ENCODE results near the gene MAMLD1.

MAMLD1 gene

GRCh38 chrX:150358651-150359050, 4.5 kb upstream of the MAMLD1 start:
- no peak for DNase-seq

GRCh38 chrX:150360331-150360730, 2.8 kb upstream of the MAMLD1 start:
- no peak for DNase-seq

GRCh38 chrX:150361070-150361776, 1.9 kb upstream of the MAMLD1 start:
- peak; percentile 42 for DNase-seq

GRCh38 chrX:150361777-150362351, 1.3 kb upstream of the MAMLD1 start:
- DNase-seq: no peak

GRCh38 chrX:150363561-150364346, 637 bp downstream of the MAMLD1 start:
- no peak for DNase-seq

DNA sequence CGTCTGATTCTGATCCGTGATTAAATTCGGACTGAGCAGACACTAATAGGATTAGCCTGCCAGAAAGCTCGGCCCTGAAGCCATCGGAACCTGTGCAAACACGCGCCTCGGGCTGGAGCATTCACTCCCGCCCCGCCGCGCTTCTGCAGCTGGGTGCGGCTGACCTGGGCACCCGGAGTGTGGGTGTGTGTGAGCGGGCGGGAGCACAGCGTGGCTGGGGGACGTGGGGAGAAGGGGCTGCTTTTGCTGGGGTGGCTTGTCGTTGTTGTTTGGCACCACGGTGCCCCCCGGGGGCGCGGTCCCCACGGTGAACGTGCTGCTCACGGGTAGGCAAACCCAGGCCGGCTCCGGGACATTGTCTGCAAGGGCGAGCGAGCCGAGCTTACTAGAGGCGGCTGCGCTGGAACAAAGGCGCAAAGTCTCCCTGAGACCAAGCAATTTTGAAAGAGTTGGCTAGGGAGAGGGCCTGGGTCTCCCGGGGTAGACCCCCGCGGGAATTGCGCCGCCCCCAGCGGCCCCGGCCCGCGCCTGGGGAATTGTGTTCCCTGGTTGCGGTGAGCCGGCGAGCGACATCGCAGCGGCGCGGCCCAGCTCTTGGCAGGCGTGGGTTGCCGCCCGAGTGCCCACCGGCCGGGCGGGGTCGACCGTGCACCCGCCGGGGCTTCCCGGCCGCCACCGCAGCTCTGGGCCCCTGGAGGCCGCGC, 1.4 kb downstream of the MAMLD1 start:
- DNase-seq: no peak

DNA sequence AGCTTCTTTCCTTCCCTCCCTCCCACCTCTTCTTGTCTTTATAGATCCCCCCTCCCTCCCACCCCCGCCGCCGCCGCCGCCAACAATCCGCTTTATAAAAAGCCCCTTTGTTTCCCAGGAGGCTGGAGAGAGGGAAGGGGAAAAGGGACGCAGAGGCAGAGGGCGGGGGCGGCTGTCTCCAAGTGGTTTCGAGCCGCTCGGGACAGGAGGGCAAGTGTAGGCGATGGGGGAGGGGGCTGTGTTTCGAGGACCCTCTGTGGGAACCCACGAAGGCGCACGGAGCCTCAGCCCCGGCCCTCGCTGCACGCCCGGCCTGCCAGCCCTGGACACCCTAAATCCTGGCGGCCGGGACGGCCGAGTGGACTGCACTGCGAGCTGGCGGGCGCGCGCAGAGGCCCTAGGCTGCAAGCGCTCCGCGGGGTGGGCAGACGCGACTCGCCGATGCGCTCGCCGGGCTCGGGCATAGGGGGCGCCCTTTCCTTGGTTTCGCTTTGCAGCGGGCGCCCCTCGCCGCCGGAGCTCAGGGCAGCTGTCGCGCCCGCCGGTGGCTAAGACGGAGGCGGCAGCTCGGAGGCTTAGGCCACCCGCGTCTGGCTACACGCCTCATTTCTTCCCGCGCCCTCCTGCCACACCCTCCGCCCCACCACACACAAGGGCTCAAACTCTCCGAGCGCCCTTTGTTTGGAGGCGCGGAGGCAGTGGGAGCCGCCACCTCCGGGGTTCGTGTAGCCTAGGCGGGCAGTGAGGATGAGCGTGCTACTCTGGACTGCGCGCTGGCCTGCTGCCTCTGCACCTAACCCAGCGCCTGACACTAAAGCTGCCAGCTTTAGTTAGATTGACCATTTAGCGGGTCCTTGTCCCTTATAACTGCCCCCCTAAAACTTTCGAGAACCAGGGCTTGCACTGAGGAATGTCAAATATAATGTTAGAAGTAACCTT, 2.2 kb downstream of the MAMLD1 start:
- DNase-seq: peak; percentile 53

- DNase-seq: no peak
Measured at GRCh38 chrX:150365990-150366911, 3.1 kb downstream of the MAMLD1 start.

GRCh38 chrX:150366951-150367545, 3.9 kb downstream of the MAMLD1 start:
- no peak for DNase-seq

DNA sequence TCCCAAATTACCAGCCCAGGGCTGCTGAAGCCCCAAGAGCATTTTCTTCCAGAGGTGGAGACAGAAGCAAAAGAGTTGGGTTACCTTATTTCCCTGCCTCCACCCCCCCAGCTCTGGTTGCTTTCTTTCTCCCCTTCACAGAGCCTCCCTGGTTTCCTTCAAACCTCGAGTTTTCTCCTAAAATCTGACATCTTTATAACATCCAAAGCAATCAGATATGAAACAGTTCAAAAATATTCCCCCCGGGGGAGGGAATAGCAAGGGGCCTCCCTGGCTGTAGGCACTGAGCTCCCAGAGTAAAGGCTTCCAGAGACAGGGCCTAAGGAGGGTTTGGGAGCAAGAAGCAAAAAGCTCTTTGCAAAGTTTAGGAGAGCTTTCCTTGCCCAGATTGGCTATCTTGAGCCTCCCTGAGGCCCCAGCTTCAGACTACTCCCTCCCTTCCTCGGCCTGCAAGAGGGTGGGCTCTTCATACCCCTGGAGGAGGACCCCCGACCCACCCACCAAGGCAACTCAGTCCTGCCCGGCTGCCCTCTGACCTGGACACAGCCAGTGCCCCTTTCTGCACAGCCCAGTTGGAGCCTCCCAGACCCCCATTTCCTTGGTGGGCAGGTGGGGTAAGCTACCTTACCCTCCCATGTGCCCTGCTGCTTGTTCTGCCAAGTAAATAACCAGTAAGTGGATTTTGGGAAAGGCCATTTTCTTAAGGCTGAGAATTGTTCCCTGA, 7.6 kb downstream of the MAMLD1 start:
- no peak for DNase-seq

DNA sequence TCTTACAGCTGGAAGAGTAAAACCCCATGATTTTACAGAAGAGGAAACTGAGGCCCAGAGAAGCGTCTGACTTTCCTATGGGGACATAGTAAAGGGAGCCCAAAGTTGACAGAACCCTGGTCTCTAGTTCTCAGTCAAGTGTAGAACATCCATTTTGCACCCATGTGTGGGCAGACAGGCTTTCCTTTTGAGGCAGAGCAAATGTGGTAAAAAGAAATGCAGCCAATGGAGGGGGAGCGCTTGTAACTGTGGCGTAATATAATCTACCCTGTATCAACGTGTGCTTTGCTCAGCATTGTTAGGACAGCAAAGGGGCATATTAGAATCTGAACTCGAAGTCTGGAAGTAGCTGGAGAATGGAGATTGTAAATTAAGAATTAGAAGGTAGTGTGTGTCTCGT, 8.8 kb downstream of the MAMLD1 start:
- no peak for DNase-seq

- no peak for DNase-seq
Measured at GRCh38 chrX:150372280-150372679, 9.2 kb downstream of the MAMLD1 start.

DNA sequence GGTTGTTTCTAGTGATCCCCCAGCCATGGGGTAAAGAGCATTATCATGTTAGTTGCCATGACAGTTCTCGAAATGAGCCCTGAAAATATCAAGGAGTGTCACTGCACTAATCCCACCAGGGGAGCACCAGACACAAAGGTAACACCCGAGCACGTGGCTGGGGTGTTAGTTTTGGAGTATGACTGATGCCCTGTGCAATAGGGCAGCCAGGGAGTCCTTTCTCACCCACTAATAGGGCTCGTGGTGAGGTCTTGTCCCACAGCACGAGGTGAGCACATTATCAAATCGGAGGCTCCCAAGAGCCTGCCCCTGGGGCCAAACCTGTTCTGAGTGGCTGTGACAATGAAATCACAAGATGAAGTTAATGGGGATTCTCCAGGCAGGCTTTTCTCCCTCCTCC, 9.6 kb downstream of the MAMLD1 start:
- DNase-seq: no peak

- DNase-seq: no peak
Measured at GRCh38 chrX:150375243-150375770, 12.2 kb downstream of the MAMLD1 start.

DNA sequence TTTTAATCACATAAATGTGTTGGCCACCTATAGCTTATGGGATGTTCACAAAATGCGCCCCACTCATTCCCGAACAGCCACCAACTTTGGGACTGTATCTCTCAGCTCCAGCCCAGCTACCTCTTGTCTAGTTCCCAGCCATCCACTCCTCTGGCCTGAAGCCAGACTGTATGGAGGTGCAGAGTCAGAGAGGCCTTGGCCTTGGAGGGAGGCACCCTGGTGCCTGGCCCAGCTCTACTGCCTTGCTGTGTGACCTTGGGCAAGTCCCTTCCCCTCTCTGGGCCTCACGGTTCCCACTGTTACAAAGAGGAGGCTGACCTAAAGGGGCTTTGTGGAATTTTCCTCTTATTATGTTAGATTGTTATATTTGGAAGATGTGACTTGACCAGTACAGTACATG, 13.9 kb downstream of the MAMLD1 start:
- DNase-seq: no peak

- DNase-seq: no peak
Measured at GRCh38 chrX:150405006-150405405, 41.9 kb downstream of the MAMLD1 start.

GRCh38 chrX:150405576-150405975, 42.5 kb downstream of the MAMLD1 start:
- DNase-seq: no peak

GRCh38 chrX:150406596-150406995, 43.5 kb downstream of the MAMLD1 start:
- no peak for DNase-seq

- no peak for DNase-seq
Measured at GRCh38 chrX:150408007-150408406, 44.9 kb downstream of the MAMLD1 start.

GRCh38 chrX:150408561-150408960, 45.4 kb downstream of the MAMLD1 start:
- DNase-seq: no peak
